ENCODE results near the gene KCNAB1. TPM values are rescaled to one million over a fixed set of nuclear protein-coding genes. Genes with fewer than 3 reads are reported as not detected.
"Not testable (repeated sequence)": the region's sequence is repeated elsewhere in the genome, so short reads cannot be mapped to it uniquely, and the experiment has no call there.

Gene KCNAB1
- total and polyA plus RNA-seq, 10 of the 15 experiments (the other 5 are each of a cell fraction or from before 2014, with no cell fraction given), result 0.11 to 0.69 (median 0.43) TPM; not detected in 6

DNA sequence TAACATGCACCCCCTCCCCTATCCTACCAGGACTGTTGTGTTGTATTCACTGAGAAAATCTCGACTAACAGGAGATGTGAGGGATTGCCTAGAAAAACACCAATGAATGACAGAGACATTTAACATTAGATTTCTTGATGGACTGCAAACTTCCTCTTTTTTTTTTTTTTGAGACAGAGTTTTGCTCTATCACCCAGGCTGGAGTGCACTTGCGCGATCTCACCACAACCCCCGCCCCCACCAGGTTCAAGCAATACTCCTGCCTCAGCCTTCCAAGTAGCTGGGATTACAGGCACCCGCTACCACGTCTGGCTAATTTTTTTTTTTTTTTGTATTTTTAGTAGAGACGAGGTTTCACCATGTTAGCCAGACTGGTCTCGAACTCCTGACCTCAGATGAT, 17.0 kb downstream of the KCNAB1 start:
- H3K27ac ChIP-seq (ENCODE audit: control insufficient read depth, insufficient read depth); H3K4me3 ChIP-seq; RAD21 ChIA-PET (ENCODE audit: unreplicated experiment); intact Hi-C loops (cut with micrococcal nuclease; ENCODE audit: unreplicated experiment); FAIRE-seq; H3K4me1 ChIP-seq (ENCODE audit: control insufficient read depth, insufficient read depth, low read length); H3K79me2 ChIP-seq (ENCODE audit: control insufficient read depth, insufficient read depth, low read length); in situ Hi-C loops (cut with MboI); H2AFZ ChIP-seq (ENCODE audit: control insufficient read depth, low read depth, low read length); H3K36me3 ChIP-seq (ENCODE audit: control insufficient read depth in 2 of 2, insufficient read depth in 2 of 2, low read length in 1 of 2); BruUV-seq (replicated peaks); H3K27me3 ChIP-seq (replicated peaks in 1 of 2; ENCODE audit: control insufficient read depth in 2 of 2, insufficient read depth in 2 of 2, low read length in 1 of 2); H4K20me1 ChIP-seq (ENCODE audit: control insufficient read depth, insufficient read depth); H3K4me2 ChIP-seq (ENCODE audit: control insufficient read depth, insufficient read depth); DNase-seq (ENCODE audit: low read depth, low spot score); POLR2A ChIA-PET; H3K9ac ChIP-seq (ENCODE audit: control insufficient read depth, insufficient read depth, low read length); H3K9me3 ChIP-seq (replicated peaks; ENCODE audit: control insufficient read depth, insufficient read depth, low read length): not testable (repeated sequence)
- ATAC-seq, result peak; percentile 62; the same call in 2 of the 3 replicates
- 10% methylated on average over 2 of the region's 8 CpGs for WGBS (ENCODE audit: insufficient coverage, insufficient replicate concordance, low lambda C conversion rate, missing lambda C conversion rate)
- TF ChIP-seq, protein P1, sequence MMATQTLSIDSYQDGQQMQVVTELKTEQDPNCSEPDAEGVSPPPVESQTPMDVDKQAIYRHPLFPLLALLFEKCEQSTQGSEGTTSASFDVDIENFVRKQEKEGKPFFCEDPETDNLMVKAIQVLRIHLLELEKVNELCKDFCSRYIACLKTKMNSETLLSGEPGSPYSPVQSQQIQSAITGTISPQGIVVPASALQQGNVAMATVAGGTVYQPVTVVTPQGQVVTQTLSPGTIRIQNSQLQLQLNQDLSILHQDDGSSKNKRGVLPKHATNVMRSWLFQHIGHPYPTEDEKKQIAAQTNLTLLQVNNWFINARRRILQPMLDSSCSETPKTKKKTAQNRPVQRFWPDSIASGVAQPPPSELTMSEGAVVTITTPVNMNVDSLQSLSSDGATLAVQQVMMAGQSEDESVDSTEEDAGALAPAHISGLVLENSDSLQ (IDR thresholded peaks at IDR 0.05), result peak; percentile 14; the same call in 1 of the 2 replicates
- CTCF ChIA-PET, result interaction anchor here (0.9 to 1.2 kb wide), 2 partner anchors 9 to 308 kb away, joined by 3 read pairs; no protein-coding TSS in a partner anchor
- SMC1A ChIA-PET (ENCODE audit: uncharacterized antibody, unreplicated experiment), result interaction anchor here (1.1 kb wide), 1 partner anchor 10 kb away, joined by 3 read pairs; no protein-coding TSS in a partner anchor

DNA sequence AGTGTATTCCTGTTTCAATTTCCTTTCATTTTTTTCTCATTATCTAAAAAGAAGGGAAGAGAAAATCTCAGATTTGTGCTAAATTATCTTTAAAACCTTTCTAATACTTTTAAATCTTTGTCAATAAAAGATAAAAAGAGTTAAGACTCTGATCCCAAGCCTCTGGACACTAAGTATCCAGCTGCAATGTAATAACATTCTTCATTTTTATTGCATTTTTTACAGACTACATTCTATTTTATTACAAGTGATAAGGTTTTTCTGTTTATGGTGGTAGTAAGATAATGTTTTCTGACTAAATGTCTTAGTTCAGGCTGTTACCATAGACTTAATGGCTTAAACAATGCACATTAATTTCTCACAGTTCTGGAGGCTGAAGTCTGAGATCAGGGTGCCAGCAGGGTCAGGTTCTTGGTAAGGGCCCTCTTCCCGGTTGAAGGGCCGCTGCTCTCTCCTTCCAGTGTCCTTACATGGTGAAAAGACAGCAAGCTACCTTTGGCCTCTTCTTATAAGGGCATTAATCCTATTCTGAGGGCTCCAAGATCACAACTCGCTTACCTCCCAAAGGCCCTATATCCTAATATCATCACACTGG, 19.7 kb downstream of the KCNAB1 start:
- intact Hi-C loops (cut with micrococcal nuclease; ENCODE audit: unreplicated experiment), result no loop called here
- no peaks in the 10 kb centered on the region for H3K79me2 ChIP-seq (ENCODE audit: control insufficient read depth, insufficient read depth, low read length)
- no peak overlapping the region for H3K9ac ChIP-seq (ENCODE audit: control insufficient read depth, insufficient read depth, low read length)
- ChIA-PET RAD21 (ENCODE audit: unreplicated experiment) (interaction anchor here (1.2 kb wide), 1 partner anchor 10 kb away, joined by 4 read pairs; no protein-coding TSS in a partner anchor), CTCF (interaction anchor here (1.3 kb wide), 1 partner anchor 243 kb away, joined by 5 read pairs; no protein-coding TSS in a partner anchor), SMC1A (ENCODE audit: uncharacterized antibody, unreplicated experiment) (interaction anchor here (1.1 kb wide), 1 partner anchor 13 kb away, joined by 4 read pairs; no protein-coding TSS in a partner anchor), POLR2A (no interaction called here)
- in situ Hi-C loops (cut with MboI), result no loop called here
- H3K4me2 ChIP-seq (ENCODE audit: control insufficient read depth, insufficient read depth), result no peak overlapping the region
- no peaks in the 10 kb centered on the region for H4K20me1 ChIP-seq (ENCODE audit: control insufficient read depth, insufficient read depth)
- H3K27me3 ChIP-seq (replicated peaks in 1 of 2; ENCODE audit: control insufficient read depth in 2 of 2, insufficient read depth in 2 of 2, low read length in 1 of 2), result peaks cover 0 to 2% of the 10 kb centered on the region in 2 experiments; a peak in 1 of 4 replicates
- no peak overlapping the region for H3K4me3 ChIP-seq
- H2AFZ ChIP-seq (ENCODE audit: control insufficient read depth, low read depth, low read length), result no peak overlapping the region
- WGBS (ENCODE audit: insufficient coverage, insufficient replicate concordance, low lambda C conversion rate, missing lambda C conversion rate), result 0% methylated on average over 3 of the region's 3 CpGs
- no peaks in the 10 kb centered on the region for H3K9me3 ChIP-seq (replicated peaks; ENCODE audit: control insufficient read depth, insufficient read depth, low read length)
- H3K36me3 ChIP-seq (ENCODE audit: control insufficient read depth in 2 of 2, insufficient read depth in 2 of 2, low read length in 1 of 2), result no peaks in the 10 kb centered on the region
- BruUV-seq (replicated peaks), result no TSS peak
- no peak overlapping the region for H3K27ac ChIP-seq (ENCODE audit: control insufficient read depth, insufficient read depth)
- FAIRE-seq, result no peak
- no peaks in the 10 kb centered on the region for H3K4me1 ChIP-seq (ENCODE audit: control insufficient read depth, insufficient read depth, low read length)
- no peak for ATAC-seq
- DNase-seq (ENCODE audit: low read depth, low spot score), result no peak
- TF ChIP-seq, protein P2, sequence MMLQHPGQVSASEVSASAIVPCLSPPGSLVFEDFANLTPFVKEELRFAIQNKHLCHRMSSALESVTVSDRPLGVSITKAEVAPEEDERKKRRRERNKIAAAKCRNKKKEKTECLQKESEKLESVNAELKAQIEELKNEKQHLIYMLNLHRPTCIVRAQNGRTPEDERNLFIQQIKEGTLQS (IDR thresholded peaks at IDR 0.05; ENCODE audit: borderline replicate concordance, extremely low read depth, low read depth, low read length), result no peak
- TF ChIP-seq NFXL1 (IDR thresholded peaks at IDR 0.05; ENCODE audit: borderline replicate concordance) (no peak), IKZF2 (IDR thresholded peaks at IDR 0.05) (no peak), GABPA (IDR thresholded peaks at IDR 0.05; ENCODE audit: low read depth) (no peak), EED (IDR thresholded peaks at IDR 0.05; ENCODE audit: low read depth) (no peak), IRF4 (IDR thresholded peaks at IDR 0.05; ENCODE audit: low read depth, low read length) (no peak), SREBF2 (IDR thresholded peaks at IDR 0.05; ENCODE audit: low read length) (no peak), BACH1 (IDR thresholded peaks at IDR 0.05; ENCODE audit: borderline replicate concordance) (no peak), EGR1 (IDR thresholded peaks at IDR 0.05; ENCODE audit: borderline replicate concordance in 1 of 2, low read depth in 2 of 2, low read length in 2 of 2) (no peak), ZSCAN29 (IDR thresholded peaks at IDR 0.05) (no peak)
- TF ChIP-seq, protein P3, sequence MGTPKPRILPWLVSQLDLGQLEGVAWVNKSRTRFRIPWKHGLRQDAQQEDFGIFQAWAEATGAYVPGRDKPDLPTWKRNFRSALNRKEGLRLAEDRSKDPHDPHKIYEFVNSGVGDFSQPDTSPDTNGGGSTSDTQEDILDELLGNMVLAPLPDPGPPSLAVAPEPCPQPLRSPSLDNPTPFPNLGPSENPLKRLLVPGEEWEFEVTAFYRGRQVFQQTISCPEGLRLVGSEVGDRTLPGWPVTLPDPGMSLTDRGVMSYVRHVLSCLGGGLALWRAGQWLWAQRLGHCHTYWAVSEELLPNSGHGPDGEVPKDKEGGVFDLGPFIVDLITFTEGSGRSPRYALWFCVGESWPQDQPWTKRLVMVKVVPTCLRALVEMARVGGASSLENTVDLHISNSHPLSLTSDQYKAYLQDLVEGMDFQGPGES (IDR thresholded peaks at IDR 0.05), result no peak
- TF ChIP-seq, protein P4, sequence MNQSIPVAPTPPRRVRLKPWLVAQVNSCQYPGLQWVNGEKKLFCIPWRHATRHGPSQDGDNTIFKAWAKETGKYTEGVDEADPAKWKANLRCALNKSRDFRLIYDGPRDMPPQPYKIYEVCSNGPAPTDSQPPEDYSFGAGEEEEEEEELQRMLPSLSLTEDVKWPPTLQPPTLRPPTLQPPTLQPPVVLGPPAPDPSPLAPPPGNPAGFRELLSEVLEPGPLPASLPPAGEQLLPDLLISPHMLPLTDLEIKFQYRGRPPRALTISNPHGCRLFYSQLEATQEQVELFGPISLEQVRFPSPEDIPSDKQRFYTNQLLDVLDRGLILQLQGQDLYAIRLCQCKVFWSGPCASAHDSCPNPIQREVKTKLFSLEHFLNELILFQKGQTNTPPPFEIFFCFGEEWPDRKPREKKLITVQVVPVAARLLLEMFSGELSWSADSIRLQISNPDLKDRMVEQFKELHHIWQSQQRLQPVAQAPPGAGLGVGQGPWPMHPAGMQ (IDR thresholded peaks at IDR 0.05; ENCODE audit: borderline replicate concordance), result no peak
